AG08396 (cell line): ENCODE data around the gene MGAT2.
"Not testable (repeated sequence)": the region's sequence is repeated elsewhere in the genome, so short reads cannot be mapped to it uniquely, and the experiment has no call there.

Experiments
- DNase-seq: peaks from one replicate; pipeline ENCODE4 v3.0.0; 2012; ENCODE audit warnings: low spot score, mixed read lengths

Gene MGAT2

DNA sequence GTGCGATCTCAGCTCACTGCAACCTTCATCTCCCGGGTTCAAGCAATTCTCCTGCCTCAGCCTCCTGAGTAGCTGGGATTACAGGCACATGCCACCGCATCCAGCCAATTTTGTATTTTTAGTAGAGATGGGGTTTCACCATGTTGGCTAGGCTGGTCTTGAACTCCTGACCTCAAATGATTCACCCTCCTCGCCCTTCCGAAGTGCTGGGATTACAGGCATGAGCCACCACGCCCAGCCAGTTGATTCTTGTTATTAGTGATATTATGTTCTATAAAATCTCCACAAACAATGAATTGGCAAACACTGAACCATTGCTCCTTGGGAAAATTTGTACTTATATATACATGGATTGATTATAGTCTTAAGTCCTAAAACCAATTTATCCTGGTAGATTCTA lies 36.9 kb downstream of the MGAT2 start:
- DNase-seq, result not testable (repeated sequence)

DNA sequence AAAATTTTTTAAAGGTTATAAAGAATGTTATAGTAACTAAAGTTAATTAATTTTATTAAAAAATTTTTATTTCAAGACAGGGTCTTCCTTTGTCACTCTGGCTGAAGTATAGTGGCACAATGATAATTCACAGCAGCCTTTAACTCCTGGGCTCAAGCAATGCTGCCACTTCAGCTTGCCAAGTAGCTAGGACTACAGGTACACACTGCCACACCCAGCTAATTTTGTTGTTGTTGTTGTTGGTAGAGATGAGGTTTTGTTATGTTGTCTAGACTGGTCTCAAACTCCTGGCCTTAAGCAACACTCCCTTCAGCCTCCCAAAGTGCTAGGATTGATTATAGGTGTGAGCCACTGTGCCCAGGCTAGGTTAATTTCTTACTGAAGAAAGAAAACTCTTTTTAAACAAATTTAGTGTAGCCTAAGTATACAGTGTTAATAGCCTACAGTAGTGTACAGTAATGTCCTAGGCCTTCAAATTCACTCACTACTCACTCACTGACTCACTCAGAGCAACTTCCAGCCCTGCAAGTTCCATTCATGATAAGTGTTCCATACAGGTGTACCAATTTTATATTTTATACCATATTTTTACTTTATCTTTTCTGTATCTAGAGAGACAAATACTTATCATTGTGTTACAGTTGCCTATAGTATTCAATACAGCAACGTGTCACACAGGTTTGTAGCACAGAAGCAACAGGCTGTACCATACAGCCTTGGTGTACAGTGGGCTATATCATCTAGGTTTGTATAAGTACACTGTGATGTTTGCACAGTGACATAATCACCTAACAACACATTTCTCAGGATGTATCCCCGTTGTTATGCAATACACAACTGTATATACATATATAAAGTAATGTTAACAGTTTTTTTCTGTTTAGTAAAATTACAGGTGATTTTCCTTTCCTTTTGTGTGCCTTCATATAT lies 39.2 kb downstream of the MGAT2 start:
- no peak for DNase-seq

DNA sequence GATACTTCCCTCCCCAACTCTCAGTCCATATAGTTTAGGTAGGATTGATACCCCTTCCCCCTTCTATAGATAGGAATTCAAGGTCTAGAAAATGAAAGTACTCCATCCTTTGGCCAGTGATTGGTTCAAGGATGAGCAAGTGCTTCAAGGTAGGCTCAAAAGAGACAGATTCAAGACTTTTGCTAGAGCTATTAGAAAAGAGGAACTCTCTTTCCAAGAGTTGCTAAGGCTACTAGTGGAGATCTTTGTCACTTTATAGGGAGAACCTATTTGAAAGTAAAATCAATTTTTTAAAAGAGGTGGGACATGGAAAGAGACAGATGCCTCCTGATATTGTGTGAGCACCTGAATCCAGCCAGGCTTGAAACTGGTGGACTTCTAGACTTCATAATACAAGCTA lies 49.9 kb downstream of the MGAT2 start:
- no peak for DNase-seq
